EL (cell line): Measurements from ENCODE around the gene WEE1.
"Not testable (repeated sequence)": the region's sequence is repeated elsewhere in the genome, so short reads cannot be mapped to it uniquely, and the experiment has no call there.

Source experiments
- DNase-seq: peaks from one replicate; pipeline ENCODE4 v3.0.0-alpha.2; 2016

Gene WEE1

DNA sequence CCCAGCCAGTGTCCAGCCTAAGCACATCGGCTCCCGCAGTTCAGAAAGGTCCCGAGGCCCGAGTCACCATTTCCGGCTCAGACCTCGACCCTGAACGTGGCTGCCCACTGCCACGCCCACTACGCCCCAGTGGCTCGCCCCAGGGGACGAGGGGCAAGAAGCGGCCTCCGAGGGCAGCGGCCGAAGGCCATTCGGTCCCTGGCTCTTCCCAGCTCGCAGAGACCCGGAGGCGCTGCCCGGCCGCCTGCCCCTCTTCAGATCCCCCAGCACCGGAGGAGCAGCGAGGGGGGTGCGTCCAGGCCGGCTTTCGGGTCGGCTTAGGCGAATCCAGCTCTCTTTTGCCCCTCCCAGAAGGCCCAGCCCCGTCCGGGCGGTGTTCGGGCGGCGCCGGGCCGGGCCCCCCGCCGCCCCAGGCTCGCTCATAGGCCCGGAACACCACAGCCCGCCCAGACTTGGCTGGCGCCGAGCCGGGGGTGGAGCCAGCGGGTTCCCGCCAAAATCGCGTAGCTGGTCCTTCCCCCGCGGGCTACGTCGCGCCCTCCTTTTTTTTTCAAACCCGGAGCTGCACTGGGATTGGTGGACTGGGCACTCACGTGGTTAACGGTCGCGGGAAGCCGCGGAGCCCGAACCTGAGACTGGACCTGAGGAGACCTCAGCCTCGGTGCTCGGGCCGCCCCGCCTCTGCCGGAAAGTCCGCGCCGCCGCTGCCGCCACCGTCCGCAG is at the start of gene WEE1:
Gene WEE1 (plus strand): TSS at position 619 of the 723 bp plus-strand sequence. CDS start 264 bp downstream, outside the sequence.
- peak; percentile 99 for DNase-seq

DNA sequence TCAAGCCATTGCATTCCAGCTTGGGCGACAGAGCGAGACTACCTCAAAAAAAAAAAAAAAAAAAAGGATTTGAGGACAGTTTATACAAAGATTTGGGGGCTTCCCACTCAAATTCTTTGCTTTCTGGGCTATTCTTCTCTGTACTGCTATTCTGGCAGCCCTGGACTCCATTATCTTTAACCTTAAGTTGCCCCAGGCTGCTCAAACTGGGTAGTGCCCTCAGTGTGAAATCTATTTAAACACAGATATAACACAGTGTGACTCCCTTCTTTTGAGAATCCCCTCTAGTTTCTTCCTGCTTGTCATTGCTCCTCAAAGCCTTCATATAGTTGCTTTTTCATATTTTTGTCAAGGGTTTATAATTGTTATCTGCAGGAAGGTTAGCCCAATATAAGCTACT is 49.5 kb upstream of the WEE1 start:
- DNase-seq, result no peak

DNA sequence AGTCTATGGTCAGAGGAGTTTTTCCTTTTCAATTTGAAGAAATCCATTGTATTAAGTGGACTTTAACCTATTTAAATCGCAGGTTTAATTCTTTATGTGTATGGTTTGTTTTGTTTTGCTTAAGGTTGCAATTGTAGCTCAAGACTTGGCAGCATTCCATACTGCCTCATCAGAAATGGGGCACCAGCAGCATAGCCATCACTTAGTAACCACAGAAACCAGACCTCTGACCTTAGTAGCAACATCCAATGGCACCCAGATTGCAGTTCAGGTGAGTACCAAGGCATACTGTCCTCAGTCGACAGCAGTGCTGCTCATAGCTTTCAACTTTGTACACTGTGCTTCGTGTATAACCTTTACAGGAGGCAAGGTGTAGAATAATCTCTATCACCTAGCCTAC is 48.4 kb upstream of the WEE1 start:
- DNase-seq, result no peak

DNA sequence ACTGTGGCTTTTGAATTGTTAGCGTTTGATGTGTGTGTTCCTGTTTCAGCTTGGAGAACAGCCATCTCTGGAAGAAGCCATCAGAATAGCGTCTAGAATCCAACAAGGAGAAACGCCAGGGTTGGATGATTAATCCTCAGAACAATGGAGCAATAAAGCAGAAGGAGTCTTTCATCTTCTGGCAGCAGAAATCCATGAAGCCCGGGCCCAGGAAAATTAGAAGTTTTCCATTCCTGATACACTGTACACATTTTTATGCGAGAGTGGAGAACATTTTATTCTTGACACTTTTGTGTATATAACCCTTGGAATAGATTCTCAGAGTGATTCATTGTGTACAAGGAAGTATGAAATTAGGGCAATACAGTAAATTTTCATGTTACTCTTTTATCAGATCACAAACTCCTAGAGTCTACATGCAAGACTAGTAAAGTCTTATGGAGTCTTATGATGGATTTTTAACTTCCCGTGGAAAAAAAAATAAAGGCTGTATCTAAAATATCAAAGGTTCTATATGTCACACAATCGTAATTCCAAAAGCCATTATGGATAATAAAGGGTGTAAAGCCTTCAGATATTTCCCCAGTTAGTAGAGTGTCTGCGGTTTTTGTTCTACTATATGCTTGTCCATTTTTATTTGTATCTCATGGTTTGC is 45.9 kb upstream of the WEE1 start:
- DNase-seq, result peak; percentile 69

DNA sequence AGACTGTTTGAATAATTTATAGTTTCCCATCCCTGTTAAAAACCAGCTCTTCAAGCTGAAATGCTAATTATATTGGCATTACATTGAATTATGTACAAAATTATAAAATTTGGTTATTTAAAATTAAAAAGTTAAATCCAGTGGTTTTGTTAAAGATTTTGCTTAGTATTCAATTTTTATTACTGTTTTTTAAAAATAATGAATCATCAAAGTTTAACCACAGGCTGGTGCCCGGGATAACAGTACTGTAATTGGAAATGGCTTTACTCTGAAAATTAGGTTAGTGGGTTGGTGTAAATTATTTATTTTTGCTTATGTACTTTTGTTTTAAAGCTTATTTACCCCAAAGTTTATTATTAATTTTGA is 45.4 kb upstream of the WEE1 start:
- no peak for DNase-seq

DNA sequence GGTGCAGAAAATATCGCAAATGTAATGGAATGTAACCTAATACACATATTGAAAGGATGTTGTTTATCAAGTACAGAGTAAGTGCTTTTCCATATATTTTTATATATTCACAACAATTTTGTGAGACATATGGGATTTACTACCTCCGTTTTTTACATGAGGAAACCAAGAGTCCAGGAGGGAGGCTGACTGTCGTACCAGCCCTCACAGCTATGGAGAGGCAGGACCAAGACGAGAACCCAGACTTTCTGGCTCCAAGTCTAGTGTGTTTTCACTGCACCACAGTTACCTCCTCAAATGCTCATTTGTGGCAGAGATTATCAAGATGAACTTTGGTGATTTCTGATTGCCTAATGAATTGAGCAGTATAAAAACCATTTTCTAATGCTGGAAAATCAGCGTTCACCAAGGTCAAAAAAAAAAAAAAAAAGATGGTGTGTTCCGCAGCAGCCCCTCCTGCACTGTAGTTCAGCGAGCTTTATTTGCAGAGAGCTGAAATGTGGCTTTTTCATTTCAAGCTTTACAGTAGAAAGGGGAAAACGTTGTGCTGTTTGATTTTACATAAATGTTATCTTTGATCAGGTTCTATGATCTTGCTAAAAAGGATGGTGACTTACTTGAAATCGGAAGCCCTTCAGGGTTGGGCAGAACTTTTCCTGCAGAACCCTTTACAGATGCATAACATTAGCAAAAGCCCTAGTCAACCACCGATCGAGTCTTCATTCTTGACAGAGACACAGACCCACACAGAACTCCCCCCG is 44.7 kb upstream of the WEE1 start:
- no peak for DNase-seq

DNA sequence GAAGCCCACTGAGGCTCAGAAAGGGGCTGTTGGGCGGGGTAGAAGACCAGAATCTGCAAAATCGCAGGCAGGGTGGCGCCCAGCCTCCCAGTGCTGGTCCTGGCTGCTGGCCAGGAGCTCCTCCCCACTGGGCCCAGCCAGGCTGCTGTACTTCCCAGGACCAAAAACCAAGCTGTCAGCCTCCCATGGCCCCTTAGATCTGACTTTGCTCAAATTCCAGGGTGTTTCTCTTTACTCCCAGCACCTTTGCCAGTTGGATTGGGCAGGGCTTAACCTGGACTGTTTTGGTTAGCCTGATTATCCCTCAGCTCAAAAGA is 44.2 kb upstream of the WEE1 start:
- DNase-seq, result no peak

DNA sequence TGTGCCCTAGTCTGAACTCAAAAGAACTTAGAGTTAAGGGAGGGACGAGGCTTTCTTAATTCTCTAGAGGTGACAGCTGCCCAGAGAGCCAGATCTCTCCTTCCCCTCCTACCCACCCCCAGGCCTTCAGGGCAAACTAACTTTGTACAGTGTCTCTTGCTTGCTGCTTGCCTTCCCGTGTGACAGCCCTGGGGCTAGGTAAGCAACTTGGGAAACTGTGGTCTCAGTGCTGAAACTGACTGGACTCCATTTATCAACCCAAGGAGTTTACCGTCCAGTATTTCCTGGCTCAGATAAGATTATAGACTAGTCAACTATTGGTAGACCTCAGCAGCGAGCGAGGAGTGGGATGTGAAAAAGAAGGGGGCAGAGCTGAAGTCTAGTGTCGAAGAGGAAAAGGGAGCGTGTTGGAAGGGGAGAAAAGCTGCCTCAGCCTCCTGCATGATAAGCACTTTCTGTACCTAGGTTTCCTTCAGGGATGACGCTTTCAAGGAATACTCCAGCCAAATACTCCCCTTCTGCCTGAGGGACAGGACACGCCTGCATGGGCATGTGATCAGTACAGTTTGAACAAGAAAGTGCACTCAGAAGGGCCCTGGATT is 43.3 kb upstream of the WEE1 start:
- DNase-seq, result no peak

DNA sequence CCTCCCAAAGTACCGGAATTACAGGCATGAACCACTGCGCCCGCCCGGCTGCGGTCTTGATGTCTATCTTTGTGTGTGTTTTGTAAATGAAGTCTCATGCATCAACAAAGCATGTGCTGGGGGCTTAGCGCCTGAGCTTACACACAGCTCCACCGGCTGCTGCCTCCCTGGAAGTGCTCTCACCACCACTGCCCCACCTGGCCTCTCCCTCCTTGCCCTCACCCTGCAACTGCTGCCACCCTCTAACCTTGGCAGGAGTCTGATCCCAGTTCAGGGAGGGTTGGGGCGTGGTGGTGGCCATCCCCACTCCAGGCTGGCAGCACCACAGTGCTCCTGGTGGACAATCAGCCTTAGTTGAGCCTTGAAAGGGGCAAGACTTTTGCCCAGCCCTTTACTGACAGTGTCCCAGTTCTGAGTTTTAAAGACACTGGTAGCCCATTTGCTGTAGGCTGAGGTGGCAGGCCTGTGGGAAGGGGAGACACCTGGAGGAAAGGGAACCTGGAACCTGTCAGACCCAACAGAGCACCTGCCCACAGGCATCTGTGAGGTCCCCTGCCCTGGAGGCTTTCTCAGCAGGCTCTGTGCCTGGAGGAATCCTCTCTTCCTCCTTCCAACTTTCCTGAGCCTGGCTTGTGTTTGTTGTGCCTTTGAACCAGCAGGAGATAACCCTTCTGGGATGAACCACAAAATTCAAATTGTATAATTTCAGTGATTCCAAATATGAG is 42.4 kb upstream of the WEE1 start:
- no peak for DNase-seq

DNA sequence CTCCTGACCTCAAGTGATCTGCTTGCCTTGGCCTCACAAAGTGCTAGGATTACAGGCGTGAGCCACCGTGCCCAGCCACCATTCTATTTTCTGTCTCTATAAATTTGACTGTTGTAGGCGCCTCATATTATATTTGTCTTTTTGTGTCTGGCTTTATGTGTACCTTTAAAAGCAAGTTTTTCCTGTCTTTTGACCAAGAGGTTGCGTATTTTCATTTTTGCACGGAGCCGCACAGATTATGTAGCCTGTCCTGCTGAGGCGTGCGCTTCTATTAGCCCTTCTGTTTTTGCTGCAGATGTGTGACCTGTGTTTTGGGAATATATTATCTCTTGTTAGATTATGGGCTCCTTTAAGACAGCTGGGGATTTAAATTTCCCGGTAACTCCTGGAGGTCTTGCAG is 40.4 kb upstream of the WEE1 start:
- no peak for DNase-seq

DNA sequence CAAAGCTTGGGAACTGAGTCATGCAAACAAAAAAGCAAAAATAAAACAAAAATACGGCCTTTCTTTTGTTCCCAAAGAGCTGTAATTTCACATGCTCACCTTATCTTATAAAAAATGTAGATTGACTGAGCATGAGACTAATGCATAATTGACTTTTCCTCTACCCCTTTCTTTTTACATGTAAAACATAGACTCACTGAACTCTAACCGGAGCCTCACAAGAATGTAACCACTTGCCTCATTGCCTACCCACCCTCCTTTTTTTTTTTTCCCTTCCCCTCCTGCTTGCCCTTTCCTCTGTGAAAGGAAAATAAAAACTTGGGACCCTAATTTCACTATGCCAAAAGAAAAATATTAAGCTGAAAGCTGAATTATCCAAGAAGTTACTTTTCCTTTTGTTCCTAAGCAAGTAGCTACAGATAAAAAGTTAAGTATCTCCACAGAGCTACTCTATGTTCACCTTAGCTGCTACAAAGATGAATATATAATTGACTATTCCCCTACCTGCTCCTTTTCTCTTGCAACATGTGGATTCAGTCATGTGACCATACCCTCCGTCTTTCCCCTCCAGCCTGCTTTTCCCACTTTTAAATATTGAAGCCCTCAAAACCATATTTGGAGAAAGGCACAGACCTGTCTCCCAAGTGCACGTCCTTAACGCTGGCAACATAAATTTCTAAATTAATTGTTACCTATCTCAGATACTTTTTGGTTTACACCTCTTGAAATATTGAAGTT is 39.6 kb upstream of the WEE1 start:
- no peak for DNase-seq

DNA sequence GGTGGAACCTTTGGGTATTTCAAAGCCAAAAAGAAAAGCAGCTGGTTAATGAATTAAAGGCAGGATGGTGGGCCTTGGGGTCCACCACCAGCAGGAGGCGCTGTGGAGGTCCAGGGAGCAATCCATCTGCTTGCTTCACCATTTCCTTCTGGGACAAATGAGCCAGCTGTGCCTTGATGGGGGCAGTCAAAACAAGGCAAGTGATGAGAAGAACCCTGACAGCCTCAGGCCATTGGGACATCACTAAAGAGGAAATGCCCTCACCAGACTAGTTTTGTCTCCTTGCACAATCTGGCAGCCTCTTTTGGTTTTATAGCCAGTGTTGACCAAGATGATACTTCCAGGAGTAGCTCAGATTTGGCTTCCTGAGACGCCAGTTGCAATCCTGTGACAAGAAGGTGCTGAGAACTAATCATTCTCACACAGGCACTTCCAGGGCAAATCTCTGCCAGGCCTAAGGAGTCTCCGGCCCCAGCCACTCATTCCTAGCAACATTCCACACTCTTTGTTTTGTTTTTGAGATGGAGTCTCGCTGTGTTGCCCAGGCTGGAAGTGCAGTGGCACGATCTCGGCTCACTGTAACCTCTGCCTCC is 38.2 kb upstream of the WEE1 start:
- DNase-seq, result peak; percentile 81

DNA sequence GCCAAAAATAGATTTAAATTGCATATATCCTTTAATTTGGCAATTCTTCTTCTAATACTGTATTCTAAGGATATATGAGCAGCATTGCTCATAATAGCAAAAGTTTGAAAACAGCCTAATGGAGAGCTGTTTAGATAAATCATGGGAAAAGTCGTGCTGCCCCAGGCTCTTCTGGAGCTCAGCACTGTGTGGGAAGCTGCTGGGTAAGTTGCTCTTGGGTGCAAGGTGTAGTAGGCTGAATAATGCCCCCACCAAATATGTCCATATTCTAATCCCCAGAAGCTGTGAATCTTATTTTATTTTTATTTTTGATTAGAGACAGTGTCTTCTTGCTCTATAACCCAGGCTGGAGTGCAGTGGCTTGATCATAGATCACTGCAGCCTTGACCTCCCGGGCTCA is 34.9 kb upstream of the WEE1 start:
- no peak for DNase-seq

DNA sequence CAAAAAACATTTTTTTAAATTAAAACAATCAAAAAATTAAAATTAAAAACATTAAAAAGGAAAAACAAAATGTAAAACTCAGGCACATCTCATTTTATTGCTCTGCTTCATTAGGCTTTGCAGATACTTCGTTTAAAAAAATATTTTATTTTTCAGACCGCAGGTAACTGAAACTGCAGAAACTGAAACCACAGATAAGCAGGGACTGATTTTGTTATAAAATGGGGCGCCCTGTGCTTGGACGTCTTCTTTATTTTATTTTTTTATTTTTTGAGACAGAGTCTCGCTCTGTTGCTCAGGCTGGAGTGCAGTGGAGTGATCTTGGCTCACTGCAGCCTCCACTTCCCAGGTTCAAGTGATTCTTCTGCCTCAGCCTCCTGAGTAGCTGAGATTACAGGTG is 24.3 kb upstream of the WEE1 start:
- DNase-seq, result not testable (repeated sequence)

DNA sequence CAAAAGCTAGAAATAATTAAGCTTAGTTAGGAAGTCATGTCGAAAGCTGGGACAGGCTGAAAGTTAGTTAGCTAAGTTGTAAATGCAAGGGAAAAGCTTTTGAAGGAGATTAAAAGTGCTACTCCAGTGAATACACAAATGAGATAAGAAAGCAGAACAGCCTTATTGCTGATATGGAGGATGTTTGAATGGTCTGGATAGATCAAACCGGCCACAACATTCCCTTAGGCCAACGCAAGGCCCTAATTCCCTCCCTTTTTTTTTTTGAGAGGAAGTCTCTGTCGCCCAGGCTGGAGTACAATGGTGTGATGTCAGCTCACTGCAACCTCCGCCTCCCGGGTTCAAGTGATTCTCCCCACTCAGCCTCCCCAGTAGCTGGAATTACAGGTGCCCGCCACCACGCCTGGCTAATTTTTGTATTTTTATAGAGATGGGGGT is 23.3 kb upstream of the WEE1 start:
- DNase-seq, result no peak

DNA sequence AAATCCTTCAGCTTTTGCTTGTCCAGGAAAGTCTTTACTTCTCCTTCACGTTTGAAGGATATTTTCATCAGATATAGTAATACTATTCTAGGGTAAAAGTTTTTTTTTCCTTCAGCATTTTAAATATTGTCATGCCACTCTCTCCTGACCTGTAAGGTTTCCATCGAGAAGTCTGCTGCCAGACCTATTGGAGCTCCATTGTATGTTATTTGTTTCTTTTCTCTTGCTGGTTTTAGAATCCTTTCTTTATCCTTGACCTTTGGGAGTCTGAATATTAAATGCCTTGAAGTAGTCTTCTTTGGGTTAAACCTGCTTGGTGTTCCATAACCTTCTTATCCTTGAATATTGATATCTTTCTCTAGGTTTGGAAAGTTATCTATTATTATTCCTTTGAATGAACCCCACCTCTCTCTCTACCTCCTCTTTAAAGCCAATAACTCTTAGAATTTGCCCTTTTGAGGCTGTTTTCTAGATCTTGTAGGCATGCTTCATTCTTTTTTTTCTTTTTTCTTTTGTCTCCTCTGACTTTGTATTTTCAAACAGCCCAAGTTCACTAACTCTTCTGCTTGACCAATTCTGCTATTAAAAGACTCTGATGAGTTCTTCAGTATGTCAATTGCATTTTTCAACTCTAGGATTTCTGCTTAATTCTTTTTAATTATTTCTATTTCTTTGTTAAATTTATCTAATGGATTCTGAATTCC is 12.0 kb upstream of the WEE1 start:
- no peak for DNase-seq

DNA sequence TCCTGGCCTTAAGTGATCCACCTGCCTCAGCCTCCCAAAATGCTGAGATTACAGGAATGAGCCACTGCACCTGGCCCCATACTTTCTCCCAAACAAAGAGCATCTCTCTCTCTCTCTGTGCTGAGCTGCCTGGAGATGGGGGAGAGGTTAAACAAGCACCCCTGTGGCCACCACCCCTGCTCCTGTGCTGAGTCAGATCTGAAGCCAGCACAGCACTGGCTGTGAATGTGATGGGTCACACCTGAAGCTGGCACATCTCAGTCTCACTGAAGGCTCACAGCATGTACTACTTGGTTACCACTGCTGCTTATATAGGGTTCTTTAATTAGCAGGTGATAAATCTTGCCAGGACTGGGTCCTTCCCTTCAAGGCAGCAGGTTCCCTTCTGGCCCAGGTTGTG is 10.8 kb upstream of the WEE1 start:
- DNase-seq, result no peak

DNA sequence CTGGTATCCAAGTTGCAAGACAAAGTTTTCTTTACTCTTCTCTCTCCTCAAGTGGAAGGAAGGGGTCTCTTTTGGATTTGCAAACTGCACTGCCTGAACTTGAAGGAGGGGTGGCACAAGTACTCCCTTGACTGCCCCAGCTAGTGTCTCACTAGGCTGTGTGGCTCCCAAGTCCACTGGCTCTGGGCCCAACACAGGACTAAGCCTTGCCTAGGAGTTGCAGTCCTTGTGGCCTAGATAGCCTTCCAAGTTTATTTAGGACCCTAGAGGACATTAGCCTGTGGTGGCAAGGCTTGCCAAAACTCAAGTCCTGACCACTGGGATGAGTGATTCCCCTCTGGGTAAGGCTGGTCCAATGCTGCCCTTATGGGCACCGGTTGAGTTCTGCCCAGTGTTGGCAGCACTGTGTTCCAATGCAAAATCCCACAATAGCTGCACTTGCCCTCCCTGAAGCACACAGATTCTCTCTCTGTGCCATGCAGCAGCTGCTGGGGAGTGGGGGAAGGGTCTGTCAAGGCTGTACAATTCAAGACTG is 10.2 kb upstream of the WEE1 start:
- no peak for DNase-seq

DNA sequence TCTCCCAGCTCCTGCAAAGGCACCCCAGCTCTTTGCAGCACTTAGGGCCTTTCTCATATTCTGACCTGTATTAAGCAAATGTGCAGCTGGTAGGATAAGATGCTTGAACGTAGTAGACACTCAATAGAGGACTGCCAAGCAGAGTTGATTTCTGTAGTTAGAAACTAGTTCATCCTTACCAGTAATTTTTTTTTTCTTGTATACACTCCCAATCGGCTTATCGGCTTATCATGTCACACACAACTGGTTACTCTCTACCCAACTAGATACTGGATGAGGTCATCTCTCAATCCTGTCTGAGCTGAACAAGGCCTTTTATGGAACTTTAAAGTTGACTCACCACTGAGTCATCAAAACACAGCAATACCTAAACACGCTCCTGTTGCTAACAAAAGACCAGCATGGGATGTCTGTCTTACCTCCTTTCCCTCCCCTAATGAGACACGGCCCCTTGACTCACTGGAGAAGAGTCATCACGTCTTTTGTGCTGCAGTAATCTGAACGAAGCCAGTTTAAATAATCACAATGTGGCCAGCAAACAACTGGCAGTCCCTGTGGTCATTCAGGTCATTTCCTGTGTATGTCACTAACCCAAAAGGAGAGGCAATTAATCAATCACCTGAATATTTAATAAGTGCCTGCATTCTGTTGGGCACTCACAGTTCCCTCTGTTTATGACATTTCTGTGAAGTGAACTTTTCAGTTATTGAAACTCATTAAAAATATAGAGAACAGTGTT is 7.5 kb upstream of the WEE1 start:
- DNase-seq, result peak; percentile 100

DNA sequence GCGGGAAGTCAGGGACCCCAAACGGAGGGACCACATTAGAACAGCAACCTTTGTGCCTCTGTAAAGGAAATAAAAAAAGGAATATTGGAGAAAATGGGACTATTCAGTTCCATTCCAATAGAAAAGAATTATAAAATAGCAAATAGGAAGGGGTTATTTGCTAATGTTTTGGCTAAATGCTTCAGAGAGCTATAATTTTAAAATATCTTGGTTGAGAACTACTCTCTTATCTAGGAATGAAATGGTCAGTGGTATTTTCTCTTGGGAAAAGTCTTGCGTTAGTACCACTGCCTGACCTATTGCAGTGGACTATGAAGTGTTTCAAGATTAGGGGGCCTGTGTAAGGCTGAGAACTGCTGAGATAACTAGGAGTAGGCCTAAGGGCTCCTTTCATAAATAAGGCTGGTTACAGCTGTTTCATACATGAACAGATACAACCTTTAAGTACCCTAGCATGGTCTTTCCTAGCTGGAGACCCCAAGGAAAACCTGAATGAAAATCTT is 6.9 kb upstream of the WEE1 start:
- DNase-seq, result no peak
